NCI-H510A treated with DMSO at 0.1 percent for 48 hours (cell line): ENCODE data around the gene COL4A1.

Experiments used
- DNase-seq: peaks from one replicate; lab custom pipeline; 2025; lab: John Stamatoyannopoulos, UW

COL4A1 gene

DNA sequence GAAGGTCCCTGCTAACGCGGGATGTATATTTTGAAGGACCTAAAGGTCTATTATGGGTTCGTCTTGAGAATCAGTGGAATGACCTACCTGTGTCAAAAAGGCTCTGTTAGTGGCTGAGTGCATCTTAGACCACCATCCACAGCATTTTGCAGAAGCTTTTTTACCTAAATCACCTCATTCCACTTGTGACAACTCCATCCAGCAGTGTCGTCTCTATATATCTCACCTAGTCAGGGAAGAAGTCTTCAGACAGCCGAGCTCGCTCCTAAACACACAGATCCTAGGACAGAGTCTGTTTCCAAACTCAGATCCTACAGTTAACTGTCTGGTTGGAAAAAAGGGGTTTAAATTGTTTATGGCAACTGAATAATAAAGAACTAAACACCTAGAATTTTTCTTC, 33.7 kb downstream of the COL4A1 start:
- no peak for DNase-seq

DNA sequence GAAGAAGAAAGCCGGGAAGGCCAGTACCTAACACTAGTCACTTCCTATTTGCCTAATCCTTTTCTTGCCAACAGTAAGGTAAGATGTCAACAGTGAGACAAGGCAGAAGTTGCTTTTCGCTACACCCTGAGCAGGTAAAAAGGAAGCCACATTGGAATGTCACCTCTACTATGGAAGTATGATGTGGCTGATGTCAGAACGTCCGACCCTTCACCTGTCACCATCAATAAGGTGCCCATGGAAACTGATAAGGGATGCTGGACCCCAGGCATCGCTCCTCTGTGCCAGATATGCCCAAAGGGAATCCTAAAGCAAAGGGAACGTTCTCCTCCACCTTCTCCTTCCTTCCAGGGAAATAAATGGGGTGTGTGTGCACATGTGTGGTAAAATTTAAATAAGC, 34.3 kb downstream of the COL4A1 start:
- DNase-seq, result no peak

GRCh38 chr13:110272227-110272626, 34.7 kb downstream of the COL4A1 start:
- DNase-seq, result no peak

DNA sequence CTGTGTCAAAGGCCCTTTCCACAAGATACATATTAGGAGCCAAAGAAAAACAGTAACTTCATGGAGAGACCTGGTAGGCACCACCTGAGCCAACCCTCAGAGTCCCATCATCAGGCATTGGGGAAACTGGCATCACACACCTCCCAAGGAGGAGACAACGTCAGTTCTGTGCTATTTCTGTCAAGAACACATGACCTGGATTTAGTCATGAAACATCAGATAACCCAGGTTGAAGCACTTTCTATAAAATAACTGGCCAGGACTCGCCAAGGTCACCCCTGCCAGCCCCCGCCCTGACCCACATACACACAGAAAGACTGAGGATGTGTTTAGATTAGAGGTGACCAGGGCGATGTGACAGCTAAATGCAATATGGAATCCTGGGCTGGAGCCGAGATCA, 35.6 kb downstream of the COL4A1 start:
- DNase-seq, result no peak

DNA sequence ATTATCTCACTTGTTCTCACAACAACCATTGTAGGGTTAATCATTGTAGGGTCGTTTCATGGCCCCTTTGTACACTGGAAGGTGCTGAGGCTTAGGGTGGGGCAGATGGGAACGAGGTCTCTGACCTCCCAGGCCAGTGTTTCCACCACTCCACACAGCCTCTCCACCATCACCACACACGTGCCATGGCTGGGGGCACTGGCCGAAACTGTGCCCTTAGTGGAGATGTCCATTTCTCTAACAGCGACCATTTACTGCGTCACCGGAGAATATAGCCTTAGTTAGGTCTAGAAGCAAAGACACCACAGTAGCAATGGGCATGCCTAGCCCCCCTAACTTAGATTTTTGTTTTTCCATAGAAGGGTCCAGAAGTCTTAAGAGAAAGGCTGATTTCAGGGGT, 36.5 kb downstream of the COL4A1 start:
- no peak for DNase-seq

- DNase-seq, result peak; percentile 26
Observed at GRCh38 chr13:110269509-110270185, 37.3 kb downstream of the COL4A1 start.

- no peak for DNase-seq
Observed at GRCh38 chr13:110268576-110269185, 38.3 kb downstream of the COL4A1 start.

GRCh38 chr13:110268061-110268460, 38.9 kb downstream of the COL4A1 start:
- no peak for DNase-seq

- no peak for DNase-seq
Observed at GRCh38 chr13:110266983-110267382, 40.0 kb downstream of the COL4A1 start.

GRCh38 chr13:110266431-110266809, 40.5 kb downstream of the COL4A1 start:
- no peak for DNase-seq

GRCh38 chr13:110265682-110266430, 41.1 kb downstream of the COL4A1 start:
- no peak for DNase-seq

GRCh38 chr13:110265341-110265681, 41.6 kb downstream of the COL4A1 start:
- no peak for DNase-seq

DNA sequence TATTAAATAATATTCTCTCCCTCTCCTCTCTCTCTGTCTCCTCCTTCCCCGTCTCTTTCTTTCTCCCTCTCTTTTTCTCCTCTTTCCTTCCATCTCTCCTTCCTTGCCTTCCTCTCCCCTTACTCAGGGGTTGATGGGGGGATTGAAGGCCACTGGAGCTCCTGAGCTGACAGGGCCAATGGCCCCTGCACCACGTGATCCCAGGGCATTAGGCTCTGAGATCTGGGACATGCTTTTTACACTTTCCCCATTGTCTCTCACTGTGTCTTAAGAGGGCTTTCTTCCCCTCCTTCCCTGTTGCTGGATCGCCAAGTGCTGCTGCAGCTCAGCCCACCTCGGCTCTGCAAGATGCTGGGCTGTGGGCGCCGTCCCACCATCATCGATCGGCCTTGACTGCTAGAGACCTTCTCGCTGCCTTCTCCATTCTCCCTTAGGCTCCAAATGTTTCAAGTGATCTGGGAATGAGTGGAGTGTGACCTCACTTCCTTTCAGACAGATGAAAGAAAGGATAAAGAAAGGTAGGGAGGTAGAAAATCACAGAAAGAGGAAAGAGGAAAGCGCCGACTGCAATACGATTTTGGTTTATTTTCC, 42.2 kb downstream of the COL4A1 start:
- no peak for DNase-seq

- no peak for DNase-seq
Observed at GRCh38 chr13:110263888-110264287, 43.1 kb downstream of the COL4A1 start.

GRCh38 chr13:110263404-110263803, 43.6 kb downstream of the COL4A1 start:
- no peak for DNase-seq

- no peak for DNase-seq
Observed at GRCh38 chr13:110262508-110263291, 44.3 kb downstream of the COL4A1 start.

- no peak for DNase-seq
Observed at GRCh38 chr13:110262082-110262436, 44.9 kb downstream of the COL4A1 start.

- DNase-seq, result no peak
Observed at GRCh38 chr13:110261166-110262081, 45.5 kb downstream of the COL4A1 start.

DNA sequence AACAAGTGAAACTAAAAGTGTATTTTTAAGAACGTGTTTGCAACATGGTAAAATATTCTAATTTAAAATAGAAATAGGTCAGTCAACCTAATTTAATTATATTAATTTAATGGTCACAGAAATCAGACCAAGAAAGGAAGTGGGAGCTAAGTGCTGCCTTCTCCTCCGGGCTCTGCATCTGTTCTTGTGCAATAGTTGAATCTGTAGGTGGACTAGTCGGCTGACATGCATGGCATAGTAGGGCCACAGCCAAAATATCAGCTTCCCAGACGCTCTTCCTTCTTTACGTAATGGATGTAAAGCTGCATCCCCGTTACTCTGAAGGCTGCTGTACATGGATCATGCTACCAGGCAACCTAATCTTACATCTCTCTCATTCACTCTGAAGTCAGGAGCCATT, 47.3 kb downstream of the COL4A1 start:
- no peak for DNase-seq

- DNase-seq, result no peak
Observed at GRCh38 chr13:110258876-110259631, 47.9 kb downstream of the COL4A1 start.

DNA sequence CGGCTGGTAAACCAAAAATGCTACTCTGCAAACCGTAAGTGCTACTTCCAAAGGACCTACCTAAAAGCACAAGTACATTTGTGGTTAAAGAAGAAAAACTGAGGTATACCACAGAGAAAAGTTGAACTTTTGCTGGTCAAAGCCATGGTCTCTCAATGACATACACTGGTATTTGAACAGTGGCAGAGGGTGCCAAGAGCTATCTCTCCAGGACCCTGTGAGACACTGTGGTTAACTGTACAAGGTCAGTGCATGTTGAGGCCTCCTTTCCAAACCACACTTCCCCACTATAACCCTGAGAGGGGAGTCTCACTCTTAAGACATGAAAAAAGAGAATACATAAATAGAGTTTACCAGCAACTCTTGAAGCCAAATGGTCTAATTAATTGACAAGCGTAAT, 49.5 kb downstream of the COL4A1 start:
- DNase-seq, result no peak
